ENCODE data around the gene ICAM2.

Gene ICAM2

GRCh38 chr17:63963123-63963522 lies 57.3 kb downstream of the ICAM2 start:
- no peak for TF ChIP-seq POLR2AphosphoS5 (IDR thresholded peaks at IDR 0.05; ENCODE audit: low read depth, low read length)
- no peak for TF ChIP-seq REST (IDR thresholded peaks at IDR 0.05; ENCODE audit: insufficient read depth in 1 of 2, low read depth in 2 of 2, low read length in 2 of 2)

- TF ChIP-seq SIN3A (IDR thresholded peaks at IDR 0.05; ENCODE audit: borderline replicate concordance, insufficient read depth, low read length) (no peak), REST (IDR thresholded peaks at IDR 0.05; ENCODE audit: insufficient read depth in 1 of 2, low read depth in 2 of 2, low read length in 2 of 2) (no peak), TAF1 (IDR thresholded peaks at IDR 0.05; ENCODE audit: borderline replicate concordance, insufficient read depth, low read length) (no peak), FOXP2 (optimal IDR thresholded peaks at IDR 0.05; ENCODE audit: borderline replicate concordance, extremely low read depth, extremely low read length, insufficient read depth) (no peak), POLR2AphosphoS5 (IDR thresholded peaks at IDR 0.05; ENCODE audit: low read depth, low read length) (no peak)
These were observed 58.1 kb downstream of the ICAM2 start for GRCh38 chr17:63962298-63962744.

- no peak for TF ChIP-seq REST (IDR thresholded peaks at IDR 0.05; ENCODE audit: insufficient read depth in 1 of 2, low read depth in 2 of 2, low read length in 2 of 2)
- no peak for TF ChIP-seq FOXP2 (optimal IDR thresholded peaks at IDR 0.05; ENCODE audit: borderline replicate concordance, extremely low read depth, extremely low read length, insufficient read depth)
- TF ChIP-seq TAF1 (IDR thresholded peaks at IDR 0.05; ENCODE audit: borderline replicate concordance, insufficient read depth, low read length): no peak
- TF ChIP-seq POLR2AphosphoS5 (IDR thresholded peaks at IDR 0.05; ENCODE audit: low read depth, low read length): no peak
- no peak for TF ChIP-seq SIN3A (IDR thresholded peaks at IDR 0.05; ENCODE audit: borderline replicate concordance, insufficient read depth, low read length)
These were observed 58.8 kb downstream of the ICAM2 start for GRCh38 chr17:63961355-63962212.

GRCh38 chr17:63960430-63960829 lies 60.0 kb downstream of the ICAM2 start:
- no peak for TF ChIP-seq TAF1 (IDR thresholded peaks at IDR 0.05; ENCODE audit: borderline replicate concordance, insufficient read depth, low read length)
- TF ChIP-seq SIN3A (IDR thresholded peaks at IDR 0.05; ENCODE audit: borderline replicate concordance, insufficient read depth, low read length): no peak
- TF ChIP-seq FOXP2 (optimal IDR thresholded peaks at IDR 0.05; ENCODE audit: borderline replicate concordance, extremely low read depth, extremely low read length, insufficient read depth): no peak
- TF ChIP-seq REST (IDR thresholded peaks at IDR 0.05; ENCODE audit: insufficient read depth in 1 of 2, low read depth in 2 of 2, low read length in 2 of 2): no peak
